WTC11 (cell line): Measurements from ENCODE around the gene OFD1. TPM values are rescaled to one million over a fixed set of nuclear protein-coding genes. Genes with fewer than 3 reads are reported as not detected.

ENCODE experiments used
- ATAC-seq: fragments of 200-7000 bp; cut with Tn5 transposase; 2 replicates; pipeline ENCODE4 v1.10.0; 2021; ENCODE audit warnings: mild to moderate bottlenecking, moderate library complexity
- CTCF ChIA-PET: fragments of 300-600 bp; sonication (Branson Sonifier 250); formaldehyde crosslinking; loops from one replicate; lab custom pipeline; 2021; ENCODE audit warnings: antibody characterized with exemption; lab: Charles Lee
- POLR2A ChIA-PET: fragments of 350-600 bp; sonication (Branson Sonifier 250); formaldehyde crosslinking; loops from one replicate; lab custom pipeline; 2021; ENCODE audit warnings: antibody characterized with exemption; lab: Charles Lee
- DNase-seq: peaks from one replicate; pipeline ENCODE4 v3.0.0; 2021; ENCODE audit warnings: low spot score
- H3K27ac Mint-ChIP-seq: 2 replicates; pipeline ENCODE4 v1.8.0; 2021; ENCODE audit warnings: mixed read lengths
- H3K27me3 Mint-ChIP-seq: 2 replicates; pipeline ENCODE4 v1.8.0; 2021; ENCODE audit warnings: low read depth, mild to moderate bottlenecking, moderate library complexity, mixed read lengths
- H3K36me3 Mint-ChIP-seq: 2 replicates; pipeline ENCODE4 v1.8.0; 2021; ENCODE audit warnings: mixed read lengths
- H3K4me1 Mint-ChIP-seq: 2 replicates; pipeline ENCODE4 v1.8.0; 2022; ENCODE audit warnings: mixed read lengths
- H3K4me3 Mint-ChIP-seq: 2 replicates; pipeline ENCODE4 v1.8.0; 2021; ENCODE audit warnings: mild to moderate bottlenecking, moderate library complexity, mixed read lengths
- H3K9me3 Mint-ChIP-seq: 2 replicates; pipeline ENCODE4 v1.8.0; 2021; ENCODE audit warnings: mixed read lengths
- ATF1 ChIP-seq: sonication (generic); formaldehyde crosslinking; IDR thresholded peaks from 2 replicates; pipeline ENCODE4 v1.8.1; 2023; ENCODE audit warnings: mild to moderate bottlenecking, moderate library complexity, missing genetic modification reagents
- CREM ChIP-seq: sonication (generic); formaldehyde crosslinking; IDR thresholded peaks from 2 replicates; pipeline ENCODE4 v1.8.1; 2022; ENCODE audit warnings: mild to moderate bottlenecking, missing genetic modification reagents, moderate library complexity
- E2F1 ChIP-seq: sonication (generic); formaldehyde crosslinking; IDR thresholded peaks from 2 replicates; pipeline ENCODE4 v1.8.0; 2022; ENCODE audit warnings: mild to moderate bottlenecking, missing genetic modification reagents
- EMX1 ChIP-seq: fragments of 250-450 bp; sonication (Bioruptor Pico); IDR thresholded peaks from 2 replicates; pipeline ENCODE4 v1.8.0; 2021; ENCODE audit warnings: mild to moderate bottlenecking
- ETV6 ChIP-seq: sonication (generic); formaldehyde crosslinking; IDR thresholded peaks from 2 replicates; pipeline ENCODE4 v1.8.1; 2022; ENCODE audit warnings: mild to moderate bottlenecking, missing genetic modification reagents
- FOXK1 ChIP-seq: sonication (generic); formaldehyde crosslinking; IDR thresholded peaks from 2 replicates; pipeline ENCODE4 v1.8.0; 2022; ENCODE audit warnings: mild to moderate bottlenecking, moderate library complexity, missing genetic modification reagents
- GABPB1 ChIP-seq: sonication (generic); formaldehyde crosslinking; IDR thresholded peaks from 2 replicates; pipeline ENCODE4 v1.8.1; 2023; ENCODE audit warnings: mild to moderate bottlenecking, missing genetic modification reagents
- GRHL2 ChIP-seq: fragments of 250-450 bp; sonication (Bioruptor Pico); IDR thresholded peaks from 2 replicates; pipeline ENCODE4 v1.8.0; 2022; ENCODE audit warnings: mild to moderate bottlenecking, moderate library complexity; ENCODE audit not compliant: insufficient replicate concordance, severe bottlenecking
- IRF2 ChIP-seq: sonication (generic); formaldehyde crosslinking; IDR thresholded peaks from 2 replicates; pipeline ENCODE4 v1.8.0; 2022; ENCODE audit warnings: low read depth, missing genetic modification reagents, borderline replicate concordance
- MYBL2 ChIP-seq: sonication (generic); formaldehyde crosslinking; IDR thresholded peaks from 2 replicates; pipeline ENCODE4 v1.8.1; 2023; ENCODE audit warnings: mild to moderate bottlenecking, moderate library complexity, missing genetic modification reagents
- NFATC4 ChIP-seq: fragments of 250-450 bp; sonication (Bioruptor Pico); IDR thresholded peaks from 2 replicates; pipeline ENCODE4 v1.9.0; 2021; ENCODE audit warnings: mild to moderate bottlenecking
- NFE2L1 ChIP-seq: sonication (generic); formaldehyde crosslinking; IDR thresholded peaks from 2 replicates; pipeline ENCODE4 v1.8.1; 2023; ENCODE audit warnings: missing genetic modification reagents
- NR1H2 ChIP-seq: sonication (generic); formaldehyde crosslinking; IDR thresholded peaks from 2 replicates; pipeline ENCODE4 v1.9.0; 2021; ENCODE audit warnings: mild to moderate bottlenecking, moderate library complexity, missing genetic modification reagents
- PRDM15 ChIP-seq: sonication (generic); formaldehyde crosslinking; IDR thresholded peaks from 2 replicates; pipeline ENCODE4 v1.8.0; 2022; ENCODE audit warnings: missing genetic modification reagents
- SMAD3 ChIP-seq: sonication (generic); formaldehyde crosslinking; IDR thresholded peaks from 2 replicates; pipeline ENCODE4 v1.8.0; 2022; ENCODE audit warnings: missing genetic modification reagents, mild to moderate bottlenecking, borderline replicate concordance
- SMAD4 ChIP-seq: sonication (generic); formaldehyde crosslinking; IDR thresholded peaks from 2 replicates; pipeline ENCODE4 v1.8.0; 2022; ENCODE audit warnings: mild to moderate bottlenecking, missing genetic modification reagents
- SOX15 ChIP-seq: fragments of 250-450 bp; sonication (Bioruptor Pico); IDR thresholded peaks from 2 replicates; pipeline ENCODE4 v1.9.0; 2021; ENCODE audit warnings: mild to moderate bottlenecking
- TEAD1 ChIP-seq: sonication (generic); formaldehyde crosslinking; IDR thresholded peaks from 2 replicates; pipeline ENCODE4 v1.8.0; 2022; ENCODE audit warnings: mild to moderate bottlenecking, missing genetic modification reagents
- ZNF121 ChIP-seq: sonication (generic); formaldehyde crosslinking; IDR thresholded peaks from 2 replicates; pipeline ENCODE4 v1.8.0; 2023; ENCODE audit warnings: missing genetic modification reagents
- ZNF416 ChIP-seq: fragments of 250-450 bp; sonication (Bioruptor Pico); IDR thresholded peaks from 2 replicates; pipeline ENCODE4 v1.9.0; 2021; ENCODE audit warnings: mild to moderate bottlenecking, inconsistent platforms
- total RNA-seq: library from RNA; stranded (reverse); gene quantifications from 3 replicates; pipeline ENCODE4 v1.2.3, GENCODE V29; 2021
- TF ChIP-seq, protein P1 (sequence below): sonication (generic); formaldehyde crosslinking; IDR thresholded peaks from 2 replicates; pipeline ENCODE4 v1.8.1; 2022; ENCODE audit warnings: missing genetic modification reagents, borderline replicate concordance
- TF ChIP-seq, protein P2 (sequence below): fragments of 250-450 bp; sonication (Bioruptor Pico); IDR thresholded peaks from 2 replicates; pipeline ENCODE4 v2.1.2; 2022; ENCODE audit warnings: mild to moderate bottlenecking, moderate library complexity
- TF ChIP-seq, protein P3 (sequence below): sonication (generic); formaldehyde crosslinking; IDR thresholded peaks from 2 replicates; pipeline ENCODE4 v1.8.0; 2023; ENCODE audit warnings: mild to moderate bottlenecking, missing genetic modification reagents

Gene OFD1
- total RNA-seq, 1 experiment from 2014 or later, result 23.4 TPM

DNA sequence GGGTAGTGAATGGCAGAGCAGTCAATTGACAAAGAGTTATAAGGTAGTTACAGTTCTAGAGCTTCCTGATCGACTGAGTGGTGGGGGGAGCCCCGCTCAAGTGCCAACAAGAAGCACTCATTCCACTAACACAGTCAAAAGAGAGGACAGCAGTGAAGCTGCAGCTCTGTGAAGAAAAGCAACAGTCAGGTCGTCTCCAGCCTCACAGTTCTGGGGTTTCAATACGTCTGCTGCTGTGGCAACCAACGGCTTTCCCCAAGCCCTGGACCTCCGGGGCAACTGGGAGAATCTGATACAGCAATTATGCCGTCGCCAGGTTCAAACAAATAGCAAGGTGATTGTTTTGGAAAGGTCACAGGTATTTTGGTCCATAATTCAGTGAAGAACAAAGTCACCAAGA, 51.5 kb downstream of the OFD1 start:
- Mint-ChIP-seq H3K4me3 (no peak overlapping the region), H3K27me3 (no peaks in the 10 kb centered on the region), H3K9me3 (no peaks in the 10 kb centered on the region), H3K27ac (no peak overlapping the region), H3K4me1 (peaks cover 23% of the 10 kb centered on the region), H3K36me3 (peaks cover 22% of the 10 kb centered on the region)
- ChIA-PET CTCF (no interaction called here), POLR2A (no interaction called here)
- DNase-seq (no peak), ATAC-seq (no peak)
- TF ChIP-seq ZNF416 (CRISPR knock-in tag), result no peak
- no peak for TF ChIP-seq ZNF121
- no peak for TF ChIP-seq NFE2L1 (CRISPR knock-in tag)
- no peak for TF ChIP-seq PRDM15 (CRISPR knock-in tag)
- TF ChIP-seq GRHL2, result no peak
- TF ChIP-seq, protein P1, sequence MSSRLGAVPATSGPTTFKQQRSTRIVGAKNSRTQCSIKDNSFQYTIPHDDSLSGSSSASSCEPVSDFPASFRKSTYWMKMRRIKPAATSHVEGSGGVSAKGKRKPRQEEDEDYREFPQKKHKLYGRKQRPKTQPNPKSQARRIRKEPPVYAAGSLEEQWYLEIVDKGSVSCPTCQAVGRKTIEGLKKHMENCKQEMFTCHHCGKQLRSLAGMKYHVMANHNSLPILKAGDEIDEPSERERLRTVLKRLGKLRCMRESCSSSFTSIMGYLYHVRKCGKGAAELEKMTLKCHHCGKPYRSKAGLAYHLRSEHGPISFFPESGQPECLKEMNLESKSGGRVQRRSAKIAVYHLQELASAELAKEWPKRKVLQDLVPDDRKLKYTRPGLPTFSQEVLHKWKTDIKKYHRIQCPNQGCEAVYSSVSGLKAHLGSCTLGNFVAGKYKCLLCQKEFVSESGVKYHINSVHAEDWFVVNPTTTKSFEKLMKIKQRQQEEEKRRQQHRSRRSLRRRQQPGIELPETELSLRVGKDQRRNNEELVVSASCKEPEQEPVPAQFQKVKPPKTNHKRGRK (CRISPR knock-in tag), result no peak

DNA sequence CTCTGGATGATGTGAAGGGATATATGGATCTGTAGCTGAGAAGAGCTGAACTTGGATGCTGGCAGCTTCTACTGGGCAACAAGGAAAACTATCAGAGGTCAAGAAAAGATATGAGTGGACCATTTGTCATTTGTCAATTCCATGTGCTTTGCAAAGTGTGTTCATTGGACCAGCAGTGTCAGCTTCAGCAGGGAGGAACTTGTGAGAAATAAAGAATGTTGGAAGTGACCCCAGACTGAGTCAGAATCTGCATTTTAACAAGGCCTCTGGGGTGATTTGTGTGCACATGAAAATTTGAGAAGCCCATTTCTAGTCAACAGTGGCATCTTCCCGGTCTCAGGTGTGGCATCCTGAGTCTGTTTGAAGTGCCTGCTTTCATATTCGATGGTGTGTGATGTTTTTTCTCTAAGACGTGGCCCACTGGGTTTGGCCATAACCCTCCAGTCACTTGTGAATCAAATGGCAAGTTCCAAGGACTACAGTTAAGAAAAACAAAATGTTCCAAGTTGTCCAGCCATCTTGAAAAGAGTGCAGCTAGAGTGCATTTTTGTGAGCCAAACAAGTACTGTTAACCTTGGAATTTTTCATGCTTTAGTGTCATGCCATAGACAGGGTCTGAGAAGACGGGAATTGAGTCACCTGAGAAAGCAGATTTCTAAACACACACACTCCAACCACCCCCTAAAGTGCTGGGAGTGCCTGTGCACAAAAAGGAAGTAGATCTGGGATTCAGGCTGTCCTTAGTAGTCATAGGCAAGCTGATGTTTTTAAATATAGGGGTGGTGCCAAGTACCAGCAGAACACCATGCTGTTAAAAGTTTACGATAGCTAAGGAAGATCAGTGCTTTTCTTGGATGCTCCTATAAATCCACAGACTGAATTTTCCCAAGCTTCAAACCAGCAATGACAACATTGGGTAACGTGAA, 55.9 kb downstream of the OFD1 start:
- DNase-seq (no peak), ATAC-seq (no peak)
- no peak for TF ChIP-seq ETV6 (CRISPR knock-in tag)
- no peak for TF ChIP-seq NFE2L1 (CRISPR knock-in tag)
- no peak for TF ChIP-seq EMX1 (CRISPR knock-in tag)
- no peak for TF ChIP-seq SMAD3 (CRISPR knock-in tag)
- no peak for TF ChIP-seq GRHL2
- TF ChIP-seq E2F1 (CRISPR knock-in tag), result no peak
- TF ChIP-seq ATF1 (CRISPR knock-in tag), result no peak
- no peak for TF ChIP-seq FOXK1 (CRISPR knock-in tag)
- TF ChIP-seq CREM (CRISPR knock-in tag), result no peak
- TF ChIP-seq, protein P2, sequence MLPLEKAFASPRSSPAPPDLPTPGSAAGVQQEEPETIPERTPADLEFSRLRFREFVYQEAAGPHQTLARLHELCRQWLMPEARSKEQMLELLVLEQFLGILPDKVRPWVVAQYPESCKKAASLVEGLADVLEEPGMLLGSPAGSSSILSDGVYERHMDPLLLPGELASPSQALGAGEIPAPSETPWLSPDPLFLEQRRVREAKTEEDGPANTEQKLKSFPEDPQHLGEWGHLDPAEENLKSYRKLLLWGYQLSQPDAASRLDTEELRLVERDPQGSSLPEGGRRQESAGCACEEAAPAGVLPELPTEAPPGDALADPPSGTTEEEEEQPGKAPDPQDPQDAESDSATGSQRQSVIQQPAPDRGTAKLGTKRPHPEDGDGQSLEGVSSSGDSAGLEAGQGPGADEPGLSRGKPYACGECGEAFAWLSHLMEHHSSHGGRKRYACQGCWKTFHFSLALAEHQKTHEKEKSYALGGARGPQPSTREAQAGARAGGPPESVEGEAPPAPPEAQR, result no peak
- TF ChIP-seq SMAD4 (CRISPR knock-in tag), result no peak
- TF ChIP-seq NFATC4 (CRISPR knock-in tag), result no peak
- no peak for TF ChIP-seq ZNF121
- no peak for TF ChIP-seq MYBL2
- no peak for TF ChIP-seq GABPB1 (CRISPR knock-in tag)
- TF ChIP-seq TEAD1 (CRISPR knock-in tag), result no peak
- no peak for TF ChIP-seq NR1H2 (CRISPR knock-in tag)
- TF ChIP-seq SOX15 (CRISPR knock-in tag), result no peak
- TF ChIP-seq IRF2, result no peak
- TF ChIP-seq, protein P3, sequence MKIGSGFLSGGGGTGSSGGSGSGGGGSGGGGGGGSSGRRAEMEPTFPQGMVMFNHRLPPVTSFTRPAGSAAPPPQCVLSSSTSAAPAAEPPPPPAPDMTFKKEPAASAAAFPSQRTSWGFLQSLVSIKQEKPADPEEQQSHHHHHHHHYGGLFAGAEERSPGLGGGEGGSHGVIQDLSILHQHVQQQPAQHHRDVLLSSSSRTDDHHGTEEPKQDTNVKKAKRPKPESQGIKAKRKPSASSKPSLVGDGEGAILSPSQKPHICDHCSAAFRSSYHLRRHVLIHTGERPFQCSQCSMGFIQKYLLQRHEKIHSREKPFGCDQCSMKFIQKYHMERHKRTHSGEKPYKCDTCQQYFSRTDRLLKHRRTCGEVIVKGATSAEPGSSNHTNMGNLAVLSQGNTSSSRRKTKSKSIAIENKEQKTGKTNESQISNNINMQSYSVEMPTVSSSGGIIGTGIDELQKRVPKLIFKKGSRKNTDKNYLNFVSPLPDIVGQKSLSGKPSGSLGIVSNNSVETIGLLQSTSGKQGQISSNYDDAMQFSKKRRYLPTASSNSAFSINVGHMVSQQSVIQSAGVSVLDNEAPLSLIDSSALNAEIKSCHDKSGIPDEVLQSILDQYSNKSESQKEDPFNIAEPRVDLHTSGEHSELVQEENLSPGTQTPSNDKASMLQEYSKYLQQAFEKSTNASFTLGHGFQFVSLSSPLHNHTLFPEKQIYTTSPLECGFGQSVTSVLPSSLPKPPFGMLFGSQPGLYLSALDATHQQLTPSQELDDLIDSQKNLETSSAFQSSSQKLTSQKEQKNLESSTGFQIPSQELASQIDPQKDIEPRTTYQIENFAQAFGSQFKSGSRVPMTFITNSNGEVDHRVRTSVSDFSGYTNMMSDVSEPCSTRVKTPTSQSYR (CRISPR knock-in tag), result no peak
- Mint-ChIP-seq H3K36me3 (no peaks in the 10 kb centered on the region), H3K27ac (no peak overlapping the region), H3K9me3 (no peaks in the 10 kb centered on the region), H3K4me3 (no peak overlapping the region), H3K27me3 (no peaks in the 10 kb centered on the region), H3K4me1 (peaks cover 31% of the 10 kb centered on the region)
- CTCF ChIA-PET, result no interaction called here
- POLR2A ChIA-PET, result no interaction called here
